NCI-H69 (cell line): Measurements from ENCODE around the gene ANKRD1.
"Not testable (repeated sequence)": the region's sequence is repeated elsewhere in the genome, so short reads cannot be mapped to it uniquely, and the experiment has no call there.

Experiments used
- DNase-seq: peaks from one replicate; lab custom pipeline; 2025; lab: John Stamatoyannopoulos, UW

The ANKRD1 gene

GRCh38 chr10:90920986-90921666 is at the start of gene ANKRD1:
Gene ANKRD1 (minus strand): TSS chr10:90921087. CDS start chr10:90921027, 60 bp downstream.
- no peak for DNase-seq

- DNase-seq: no peak
Observed at GRCh38 chr10:90969947-90970673, 49.2 kb upstream of the ANKRD1 start.

- no peak for DNase-seq
Observed at GRCh38 chr10:90969121-90969534, 48.2 kb upstream of the ANKRD1 start.

DNA sequence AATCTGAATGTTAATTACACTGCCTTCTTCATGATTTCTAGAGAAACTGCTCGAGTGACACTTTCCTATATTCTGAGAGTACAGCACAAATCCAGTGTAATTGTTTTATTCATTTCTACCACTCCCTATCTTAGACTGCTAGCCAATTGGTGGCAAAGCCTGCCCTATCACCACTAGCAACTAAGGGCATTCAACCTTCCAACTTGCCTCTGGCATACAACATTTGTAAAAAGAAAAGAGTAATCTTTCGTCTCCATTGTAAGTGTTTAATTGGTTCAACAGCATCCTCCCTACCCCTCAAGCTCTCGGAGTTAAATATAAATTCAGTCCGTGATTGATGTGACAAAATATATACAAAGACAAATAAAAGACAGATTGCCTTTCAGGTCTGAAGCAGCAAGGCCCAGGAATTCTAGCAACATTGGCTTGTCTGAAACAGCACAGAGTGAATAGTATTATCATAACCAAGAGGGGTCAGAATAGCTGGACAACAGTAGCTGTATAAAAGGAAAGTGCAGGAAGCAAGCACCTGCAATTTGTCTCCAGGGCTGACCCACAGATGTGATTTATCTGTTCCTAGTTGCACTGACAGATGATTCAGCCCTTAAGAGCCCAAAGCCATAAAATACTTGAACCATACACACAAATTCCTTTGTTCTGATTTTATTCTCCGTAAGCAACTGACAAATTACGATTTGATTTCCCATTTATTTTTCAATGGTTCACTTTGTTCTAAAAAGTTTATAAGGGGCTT is 47.6 kb upstream of the ANKRD1 start:
- peak; percentile 10 for DNase-seq

DNA sequence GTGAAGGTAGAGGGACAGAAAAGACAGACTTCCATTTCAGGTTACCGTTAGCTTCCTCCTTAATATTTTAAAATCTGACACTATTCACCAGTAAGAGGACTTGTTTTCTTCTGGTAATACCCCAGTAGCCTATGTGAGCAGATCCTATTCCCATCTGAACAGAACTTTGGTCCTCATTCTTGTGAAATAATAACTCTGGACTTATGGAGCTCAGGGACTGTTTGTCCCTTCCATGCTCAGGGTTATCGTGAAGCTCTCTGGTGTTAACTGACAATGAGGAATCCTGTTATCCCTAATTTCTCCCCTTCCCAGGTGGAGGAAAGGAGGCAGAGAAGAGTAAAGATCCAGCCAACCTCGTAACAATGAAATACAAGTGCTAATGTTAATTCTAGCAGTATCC is 47.0 kb upstream of the ANKRD1 start:
- DNase-seq: no peak

- DNase-seq: no peak
Observed at GRCh38 chr10:90966146-90966545, 45.3 kb upstream of the ANKRD1 start.

- DNase-seq: no peak
Observed at GRCh38 chr10:90965720-90966119, 44.8 kb upstream of the ANKRD1 start.

GRCh38 chr10:90964781-90965465 is 44.0 kb upstream of the ANKRD1 start:
- no peak for DNase-seq

DNA sequence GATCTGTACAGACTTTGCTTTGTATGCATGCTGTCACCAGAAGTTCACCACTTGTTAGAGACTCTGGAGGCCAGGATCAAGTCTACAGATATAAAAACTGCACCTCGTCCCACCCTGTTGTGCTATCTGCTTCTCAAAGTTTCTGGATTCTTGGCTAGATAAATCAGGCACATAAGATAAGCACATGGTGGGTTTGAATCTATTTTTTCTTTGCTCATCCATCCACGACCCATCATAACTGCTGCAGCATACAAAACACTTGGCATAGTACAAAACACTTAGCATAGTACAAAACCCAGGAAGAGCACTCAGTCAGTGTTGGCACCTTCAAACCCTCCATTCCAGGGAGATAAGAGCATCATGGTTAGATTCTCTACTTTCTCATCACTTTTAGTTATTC is 42.4 kb upstream of the ANKRD1 start:
- DNase-seq: no peak

DNA sequence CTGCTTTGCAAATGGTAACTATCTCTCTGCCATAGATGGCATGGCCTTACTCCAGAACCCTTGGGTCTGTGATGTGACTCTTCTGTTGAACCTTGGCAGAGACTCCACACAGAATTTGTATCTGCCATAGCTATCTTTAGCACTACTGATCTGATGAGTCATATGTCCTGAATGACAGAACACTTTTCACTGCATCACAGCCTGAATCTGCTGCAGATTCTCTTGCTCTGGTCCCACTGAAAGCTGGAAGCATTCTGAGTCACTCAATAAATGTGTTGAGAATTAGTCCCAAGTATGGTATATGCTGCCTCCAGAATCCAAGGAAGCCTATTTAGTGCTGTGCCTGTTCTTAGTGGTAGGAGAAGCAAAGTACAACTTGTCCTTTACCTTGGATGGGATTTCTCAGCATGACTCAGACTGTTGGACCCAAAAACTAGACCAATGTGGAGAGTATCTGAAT is 39.5 kb upstream of the ANKRD1 start:
- DNase-seq: no peak

- DNase-seq: no peak
Observed at GRCh38 chr10:90959826-90960225, 38.9 kb upstream of the ANKRD1 start.

DNA sequence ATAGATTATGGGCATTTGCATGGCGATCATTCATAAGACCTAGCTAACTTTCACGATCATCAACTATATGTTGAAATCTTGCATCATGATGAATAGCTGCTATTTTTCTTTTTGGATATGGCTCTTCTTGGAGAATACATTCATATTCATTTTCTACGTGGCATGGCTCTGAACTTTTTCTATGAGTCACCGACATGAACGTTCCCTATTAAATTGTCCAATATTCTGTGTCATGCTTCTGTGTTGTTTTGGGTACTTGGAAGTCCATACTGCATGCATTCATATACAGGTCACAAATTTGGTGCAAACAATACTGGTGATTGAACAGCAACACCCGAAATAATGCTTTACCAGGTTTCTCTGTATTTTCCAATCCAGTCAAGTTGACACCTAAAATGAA is 37.9 kb upstream of the ANKRD1 start:
- DNase-seq: no peak

DNA sequence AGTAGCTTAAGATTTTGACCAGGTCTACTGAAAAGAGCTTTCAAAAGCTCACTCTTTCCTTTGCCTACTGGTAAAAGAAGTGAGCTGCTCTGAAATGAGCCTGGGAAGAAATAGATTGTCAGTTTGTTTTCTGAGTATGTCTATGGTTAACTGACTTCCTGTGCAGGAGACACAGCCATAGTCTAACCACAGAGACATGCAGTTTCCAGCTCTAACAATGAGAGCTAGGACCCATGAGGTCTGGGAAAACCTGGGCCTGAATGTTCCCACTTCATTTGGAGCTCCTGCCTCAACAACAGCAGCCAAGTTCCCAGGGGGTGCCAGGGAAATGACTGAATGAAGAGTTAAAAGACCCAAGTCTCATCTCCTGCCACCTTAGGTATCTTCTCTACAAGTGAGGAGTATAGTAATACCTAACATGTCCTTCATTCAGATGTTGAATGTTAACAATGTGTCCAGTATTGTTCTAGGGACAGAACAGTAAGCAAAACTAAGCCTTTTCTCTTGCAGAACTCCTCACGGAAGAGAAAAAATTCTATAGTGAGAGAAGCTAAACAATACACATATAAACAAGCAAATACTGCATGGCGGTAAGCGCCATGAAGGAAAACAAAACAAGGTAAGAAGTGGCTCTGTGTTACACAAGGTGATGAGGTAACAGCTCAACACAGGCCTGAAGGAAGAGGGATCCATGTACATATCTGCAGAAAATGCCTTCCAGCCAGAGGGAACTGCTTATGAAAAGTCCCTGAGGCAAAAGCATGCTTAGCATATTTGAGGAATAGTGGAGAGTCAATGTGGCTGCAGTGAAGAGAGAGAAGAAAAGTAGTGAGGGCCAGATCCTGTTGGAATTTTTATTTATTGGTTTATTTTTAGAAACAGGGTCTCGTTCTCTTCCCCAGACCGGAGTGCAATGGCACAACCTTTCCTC is 26.4 kb upstream of the ANKRD1 start:
- DNase-seq: no peak

DNA sequence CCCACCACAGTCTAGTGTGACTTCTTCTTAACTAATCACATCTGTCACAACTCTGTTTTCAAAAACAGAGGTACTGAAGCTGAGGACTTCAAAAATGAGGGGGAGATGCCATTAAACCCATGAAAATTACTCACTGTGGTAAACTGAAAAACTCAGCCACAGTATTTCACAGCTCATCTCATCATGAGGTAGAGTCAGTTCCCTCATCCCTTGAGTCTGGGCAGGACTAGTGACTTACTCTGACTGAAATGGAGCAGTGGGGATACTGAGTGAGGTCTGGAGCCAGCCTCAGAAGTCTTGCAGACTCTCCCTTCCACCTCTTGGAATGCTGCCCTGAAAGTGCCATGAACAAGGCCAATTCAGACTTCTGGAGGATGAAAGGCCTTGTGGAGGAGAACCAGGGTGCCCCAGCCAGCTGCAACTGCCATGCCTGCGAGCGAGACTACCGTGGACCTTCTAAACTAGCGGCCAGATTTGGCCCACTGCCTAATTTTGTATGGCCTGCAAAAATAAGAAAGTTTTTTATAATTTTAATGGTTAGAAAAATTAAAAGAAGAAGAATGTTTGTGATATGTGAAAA is 24.7 kb upstream of the ANKRD1 start:
- no peak for DNase-seq

- no peak for DNase-seq
Observed at GRCh38 chr10:90944749-90945148, 23.9 kb upstream of the ANKRD1 start.

DNA sequence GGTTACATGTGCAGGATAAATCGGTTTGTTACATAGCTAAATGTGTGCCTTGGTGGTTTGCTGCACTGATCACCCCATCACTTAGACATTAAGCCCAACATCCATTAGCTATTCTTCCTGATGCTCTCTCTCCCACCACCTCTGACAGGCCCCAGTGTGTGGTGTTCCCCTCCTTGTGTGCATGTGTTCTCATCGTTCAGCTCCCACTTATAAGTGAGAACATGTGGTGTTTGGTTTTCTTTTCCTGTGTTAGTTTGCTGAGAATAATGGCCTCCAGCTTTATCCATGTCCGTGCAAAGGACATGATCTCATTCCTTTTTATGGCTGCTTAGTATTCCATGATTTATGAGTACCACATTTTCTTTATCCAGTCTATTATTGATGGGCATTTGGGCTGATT is 22.1 kb upstream of the ANKRD1 start:
- not testable (repeated sequence) for DNase-seq

DNA sequence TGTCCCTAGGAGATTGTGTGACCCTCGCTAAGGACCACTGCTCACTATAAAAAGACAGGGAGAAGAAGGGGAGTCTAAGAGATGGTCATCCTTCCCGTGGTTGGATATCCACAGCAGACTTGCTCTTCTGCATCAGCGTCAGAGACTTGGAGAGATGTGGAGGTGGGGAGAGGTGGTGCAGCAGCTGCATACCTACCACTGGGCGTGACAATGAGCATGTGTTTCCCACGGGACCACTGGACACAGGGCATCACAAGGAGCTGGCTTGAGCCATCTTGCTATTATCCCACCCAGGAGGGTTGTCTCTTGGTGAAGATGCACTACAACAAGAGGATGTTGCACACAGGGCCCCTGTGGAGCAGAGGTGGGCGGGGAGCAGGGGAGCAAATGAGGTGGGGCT is 18.8 kb upstream of the ANKRD1 start:
- no peak for DNase-seq

DNA sequence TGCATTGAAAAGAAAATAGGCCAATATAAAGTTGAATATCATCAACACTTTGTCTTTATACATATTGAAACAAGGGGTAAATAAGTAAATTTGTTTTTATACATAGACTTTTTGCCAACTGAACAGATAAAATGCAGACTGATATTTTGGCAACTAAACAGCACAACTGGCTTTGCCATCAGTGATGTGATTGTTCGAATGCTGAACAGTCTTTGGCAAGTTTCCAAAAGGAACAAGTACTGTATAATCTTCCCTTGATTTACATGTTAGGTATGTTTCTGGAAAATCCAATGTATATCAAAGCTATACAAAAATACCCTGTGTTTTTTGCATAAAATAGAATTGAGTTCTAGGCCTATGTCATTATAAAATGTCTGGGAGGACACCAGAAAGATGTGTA is 18.2 kb upstream of the ANKRD1 start:
- DNase-seq: no peak

DNA sequence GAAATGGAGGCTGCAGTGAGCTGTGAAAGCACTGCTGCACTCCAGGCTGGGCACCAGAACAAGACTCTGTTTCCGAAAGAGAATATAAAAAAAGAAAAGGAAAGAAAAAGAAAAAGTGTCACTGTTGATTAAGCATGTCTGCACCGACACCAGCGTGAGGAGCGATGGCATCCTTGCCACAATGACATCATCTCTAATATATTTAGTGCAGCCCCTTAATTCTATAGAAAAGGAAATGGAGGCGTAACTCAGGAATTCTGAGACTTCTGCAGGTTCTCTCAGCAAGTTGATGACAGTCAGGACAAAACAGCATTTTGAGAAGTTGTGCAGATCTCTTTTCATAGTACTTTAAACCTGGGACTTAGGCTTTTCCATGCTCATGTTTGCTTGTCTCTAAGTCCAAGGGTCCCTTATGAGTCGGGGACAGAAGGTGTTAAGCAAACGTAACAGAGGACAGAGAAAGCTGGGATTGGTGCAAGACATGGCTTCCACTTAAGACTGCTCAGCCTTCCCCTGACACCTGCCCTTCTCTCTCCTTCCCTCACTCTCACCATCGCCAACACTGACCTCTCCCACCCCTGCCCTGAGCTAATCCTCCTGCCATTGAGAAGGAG is 16.9 kb upstream of the ANKRD1 start:
- DNase-seq: no peak

DNA sequence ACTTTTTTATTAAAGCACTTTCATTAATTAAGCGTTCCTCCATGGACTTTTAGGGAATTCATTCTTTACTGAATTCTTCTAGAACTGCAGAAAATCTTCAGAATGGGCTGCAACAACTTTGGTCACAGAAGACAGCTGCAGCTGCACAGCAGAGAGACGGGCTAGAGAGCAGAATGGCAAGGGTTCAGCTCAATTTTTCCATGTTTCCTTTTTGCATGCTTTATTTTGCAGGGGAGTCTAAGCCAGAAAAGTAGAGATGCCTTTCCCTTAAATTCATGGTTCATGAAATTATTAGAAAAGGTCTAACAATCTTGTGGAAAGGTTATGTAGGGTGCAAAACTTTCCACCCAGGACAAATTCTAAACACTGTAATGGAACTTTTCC is 15.4 kb upstream of the ANKRD1 start:
- no peak for DNase-seq
